Astrocyte of the cerebellum (primary cell): ENCODE results near the gene SLC35F4.

ENCODE experiments used
- DNase-seq: peaks from one replicate; pipeline ENCODE4 v3.0.0-alpha.2; 2011; ENCODE audit warnings: low read depth
- H3K4me3 ChIP-seq: 2 replicates; pipeline ENCODE4 v1.5.1; 2011; ENCODE audit warnings: mild to moderate bottlenecking, low read depth, low read length, moderate library complexity
- in situ Hi-C: cut with HindIII; loops from 2 replicates; pipeline ENCODE4 v1.10.0; 2017; ENCODE audit warnings: low sequenced_read_pairs
- TF ChIP-seq, protein P1 (sequence below): IDR thresholded peaks from 2 replicates; pipeline ENCODE4 v1.5.1; 2012; ENCODE audit warnings: low read length, low read depth, moderate library complexity, mild to moderate bottlenecking; ENCODE audit errors: missing control alignments

The SLC35F4 gene

DNA sequence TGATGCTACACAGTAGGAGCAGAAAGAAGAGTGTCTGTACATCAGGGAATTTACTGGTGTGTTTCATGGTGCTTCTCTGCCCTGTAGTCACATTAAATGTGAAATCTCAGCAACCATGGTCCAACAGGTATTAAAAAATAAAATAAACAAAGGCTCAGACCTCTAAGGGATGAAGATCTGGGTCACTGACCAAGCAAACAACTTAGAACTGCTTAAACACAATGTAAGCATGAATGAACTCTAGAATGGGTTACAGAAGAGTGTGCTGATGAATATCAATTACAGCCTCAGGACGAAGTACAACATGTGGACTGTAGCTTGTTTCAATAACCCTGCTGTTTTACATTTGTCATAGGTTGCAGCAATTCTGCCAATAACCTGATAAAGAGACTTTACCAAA is 47.4 kb downstream of the SLC35F4 start:
- TF ChIP-seq, protein P1, sequence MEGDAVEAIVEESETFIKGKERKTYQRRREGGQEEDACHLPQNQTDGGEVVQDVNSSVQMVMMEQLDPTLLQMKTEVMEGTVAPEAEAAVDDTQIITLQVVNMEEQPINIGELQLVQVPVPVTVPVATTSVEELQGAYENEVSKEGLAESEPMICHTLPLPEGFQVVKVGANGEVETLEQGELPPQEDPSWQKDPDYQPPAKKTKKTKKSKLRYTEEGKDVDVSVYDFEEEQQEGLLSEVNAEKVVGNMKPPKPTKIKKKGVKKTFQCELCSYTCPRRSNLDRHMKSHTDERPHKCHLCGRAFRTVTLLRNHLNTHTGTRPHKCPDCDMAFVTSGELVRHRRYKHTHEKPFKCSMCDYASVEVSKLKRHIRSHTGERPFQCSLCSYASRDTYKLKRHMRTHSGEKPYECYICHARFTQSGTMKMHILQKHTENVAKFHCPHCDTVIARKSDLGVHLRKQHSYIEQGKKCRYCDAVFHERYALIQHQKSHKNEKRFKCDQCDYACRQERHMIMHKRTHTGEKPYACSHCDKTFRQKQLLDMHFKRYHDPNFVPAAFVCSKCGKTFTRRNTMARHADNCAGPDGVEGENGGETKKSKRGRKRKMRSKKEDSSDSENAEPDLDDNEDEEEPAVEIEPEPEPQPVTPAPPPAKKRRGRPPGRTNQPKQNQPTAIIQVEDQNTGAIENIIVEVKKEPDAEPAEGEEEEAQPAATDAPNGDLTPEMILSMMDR, result no peak
- in situ Hi-C loops, result no loop called here
- DNase-seq, result no peak

GRCh38 chr14:57816568-57817284 is 49.2 kb downstream of the SLC35F4 start:
- in situ Hi-C loops, result no loop called here
- no peak overlapping the region for H3K4me3 ChIP-seq
- TF ChIP-seq, protein P1, result no peak
- no peak for DNase-seq

More for the DNA sequence above, 47.4 kb downstream of the SLC35F4 start:
- no peak overlapping the region for H3K4me3 ChIP-seq

- DNase-seq, result no peak
- TF ChIP-seq, protein P1, result no peak
- in situ Hi-C loops, result no loop called here
- H3K4me3 ChIP-seq, result no peak overlapping the region
Observed at GRCh38 chr14:57814726-57815125, 51.2 kb downstream of the SLC35F4 start.

DNA sequence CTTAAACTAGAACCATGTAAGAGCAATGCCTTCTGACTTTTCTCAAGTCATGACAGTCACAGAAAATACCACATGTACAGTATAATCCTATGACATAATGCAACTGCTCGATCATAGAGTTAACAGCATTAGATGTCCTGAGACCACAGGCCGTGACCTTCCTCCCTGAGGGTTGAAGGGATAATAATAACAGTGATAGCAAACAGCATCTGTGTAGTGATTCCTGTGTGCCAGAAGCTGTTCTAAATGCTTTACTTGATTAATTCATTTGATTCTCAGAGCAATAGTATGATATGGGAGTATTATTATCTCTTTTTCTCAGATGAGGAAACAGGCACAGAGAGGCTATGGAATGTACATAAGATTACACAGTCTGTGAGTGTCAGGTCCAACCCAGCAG is 53.2 kb downstream of the SLC35F4 start:
- TF ChIP-seq, protein P1, result no peak
- no peak overlapping the region for H3K4me3 ChIP-seq
- no peak for DNase-seq
- in situ Hi-C loops, result no loop called here

DNA sequence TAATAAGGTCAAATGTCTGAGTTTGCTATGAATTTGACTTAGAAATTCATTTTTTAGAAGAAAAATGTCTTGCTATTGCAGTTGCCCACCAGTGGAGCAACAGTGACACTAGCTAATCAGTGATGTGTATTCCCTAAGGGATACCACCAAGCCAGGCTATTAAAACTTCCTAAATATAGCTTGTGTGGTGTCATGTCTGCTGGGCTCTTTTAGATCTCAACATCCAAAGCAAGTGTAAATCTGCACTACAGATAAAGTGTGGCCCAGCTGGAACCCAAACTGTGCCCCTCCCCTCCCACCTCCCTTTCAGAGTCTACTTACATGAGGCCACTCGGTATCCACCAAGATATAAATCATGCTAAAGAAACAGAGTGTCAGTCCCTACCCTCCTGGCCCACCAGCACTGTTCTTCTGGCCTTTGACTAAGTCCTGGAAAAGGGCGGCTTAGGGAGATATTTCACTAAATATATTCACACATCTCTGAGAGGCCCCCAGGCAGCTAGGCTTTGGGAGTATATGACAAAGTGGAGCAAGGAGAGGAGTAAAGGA is 53.8 kb downstream of the SLC35F4 start:
- TF ChIP-seq, protein P1, result no peak
- DNase-seq, result no peak
- in situ Hi-C loops, result no loop called here
- no peak overlapping the region for H3K4me3 ChIP-seq

DNA sequence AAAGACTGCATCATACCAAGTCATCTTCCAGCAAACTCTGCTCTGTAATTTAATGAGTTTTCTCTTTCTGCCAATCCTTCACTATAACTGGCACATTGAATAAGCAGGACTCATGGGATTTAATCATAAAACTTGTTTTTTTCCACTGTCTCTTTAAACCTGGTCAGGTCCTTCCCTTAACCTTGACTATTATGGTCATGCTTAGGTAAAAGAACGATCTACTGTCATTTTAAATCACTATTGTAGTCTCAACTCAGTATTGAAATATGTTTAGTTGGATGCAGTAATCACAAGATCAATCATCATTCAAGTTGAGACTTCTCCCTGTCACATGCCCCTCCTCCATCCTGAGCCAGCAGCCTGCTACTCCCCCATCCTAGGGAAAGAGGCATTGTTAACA is 56.1 kb downstream of the SLC35F4 start:
- DNase-seq, result no peak
- TF ChIP-seq, protein P1, result no peak
- H3K4me3 ChIP-seq, result no peak overlapping the region
- in situ Hi-C loops, result no loop called here
